Measurements from ENCODE around the gene SCN8A.

- TF ChIP-seq CTCF (conservative IDR thresholded peaks at IDR 0.05; ENCODE audit: low read depth in 2 of 2) (no peak), REST (IDR thresholded peaks at IDR 0.05; ENCODE audit: unreplicated experiment) (no peak), POLR2AphosphoS5 (IDR thresholded peaks at IDR 0.05; ENCODE audit: low read depth) (no peak), ETS1 (IDR thresholded peaks at IDR 0.05) (no peak), EZH2 (IDR thresholded peaks at IDR 0.05; ENCODE audit: low read depth, unreplicated experiment) (no peak), EZH2phosphoT487 (IDR thresholded peaks at IDR 0.05; ENCODE audit: unreplicated experiment) (no peak), JUNB (IDR thresholded peaks at IDR 0.05; ENCODE audit: unreplicated experiment) (no peak), CREB1 (CRISPR knock-in tag; IDR thresholded peaks at IDR 0.05; ENCODE audit: low read depth) (no peak)
Measured at GRCh38 chr12:51702587-51702986, 111.6 kb downstream of the SCN8A start.

Measured in GM23338 (cell line).